GM12801 (cell line): ENCODE measurements around the gene PAXX.

Experiments
- CTCF ChIP-seq: IDR thresholded peaks from one replicate; pipeline ENCODE4 v1.5.1; 2011; ENCODE audit warnings: control low read depth; ENCODE audit not compliant: insufficient read length; ENCODE audit errors: extremely low read depth

The PAXX gene

GRCh38 chr9:136992819-136993369, 672 bp downstream of the PAXX start:
- TF ChIP-seq CTCF: no peak

GRCh38 chr9:136994180-136994887, 2.1 kb downstream of the PAXX start:
- no peak for TF ChIP-seq CTCF

- no peak for TF ChIP-seq CTCF
These were observed 2.6 kb downstream of the PAXX start for GRCh38 chr9:136994888-136995230.

- TF ChIP-seq CTCF: no peak
These were observed 3.1 kb downstream of the PAXX start for GRCh38 chr9:136995362-136995761.

GRCh38 chr9:136995772-136996311, 3.6 kb downstream of the PAXX start:
- no peak for TF ChIP-seq CTCF

GRCh38 chr9:136996361-136997292, 4.4 kb downstream of the PAXX start, which contains the start of gene CLIC3:
Gene CLIC3 (minus strand): TSS chr9:136996568. CDS start chr9:136996543, 25 bp downstream.
- TF ChIP-seq CTCF: no peak

- TF ChIP-seq CTCF: no peak
These were observed 5.1 kb downstream of the PAXX start for GRCh38 chr9:136997371-136997770.
